Measurements from ENCODE around the gene ASAP3. TPM values are rescaled to one million over a fixed set of nuclear protein-coding genes. Genes with fewer than 3 reads are reported as not detected.

ASAP3 gene
- total RNA-seq, 1 donor from 2014 or later, result 3.9 TPM

DNA sequence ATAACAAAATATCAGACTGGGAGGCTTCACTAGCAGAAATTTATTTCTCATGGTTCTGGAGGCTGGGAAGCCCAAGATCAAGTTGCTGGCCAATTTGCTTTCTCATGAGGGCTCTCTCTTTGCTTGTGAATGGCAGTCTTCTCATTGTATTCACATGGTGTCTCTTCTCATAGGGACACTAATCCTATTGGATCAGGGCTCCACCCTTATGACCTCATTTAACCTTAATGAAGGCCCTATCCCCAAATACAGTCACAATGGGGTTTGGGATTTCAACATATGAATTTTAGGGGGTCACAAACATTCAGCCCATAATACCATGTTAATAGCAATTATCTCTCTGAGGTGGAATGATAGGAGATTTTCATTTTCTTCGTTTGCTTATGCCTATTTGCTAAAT lies 84.8 kb downstream of the ASAP3 start:
- H3K27ac Mint-ChIP-seq, result no peak overlapping the region
- no peak for DNase-seq (ENCODE audit: low spot score)

DNA sequence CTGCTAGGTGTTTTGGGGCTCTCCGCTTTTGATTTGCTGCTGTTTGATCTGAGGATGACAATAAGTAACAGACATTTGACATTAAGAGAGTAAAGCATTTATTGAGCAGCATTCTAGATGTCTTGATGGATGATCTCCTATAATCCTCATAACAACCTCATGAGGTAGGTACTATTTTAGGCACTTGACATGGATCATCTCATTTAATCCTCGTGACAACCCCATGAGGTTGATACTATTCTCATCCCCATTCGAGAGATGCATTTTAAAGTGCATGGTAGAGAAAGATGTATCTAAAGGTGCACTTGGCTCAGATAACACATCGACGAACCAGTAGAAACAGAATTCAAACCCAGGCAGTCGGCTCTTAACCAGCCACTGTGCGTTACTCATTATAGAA lies 86.1 kb downstream of the ASAP3 start:
- H3K4me1 Mint-ChIP-seq, result peaks cover 29% of the 10 kb centered on the region

More for the DNA sequence above, 84.8 kb downstream of the ASAP3 start:
- Histone ChIP-seq H3K9ac (no peak overlapping the region), H3F3A (ENCODE audit: low read depth) (peaks cover 14% of the 10 kb centered on the region), H3K27me3 (peaks cover 98% of the 10 kb centered on the region), H3K27ac (no peak overlapping the region), H3K4me3 (no peak overlapping the region), H3K9me3 (ENCODE audit: low read depth) (no peaks in the 10 kb centered on the region), H3K79me2 (ENCODE audit: low read depth) (no peaks in the 10 kb centered on the region), H3K4me2 (no peak overlapping the region), H3K36me3 (no peaks in the 10 kb centered on the region), H2AFZ (replicated peaks) (no peak overlapping the region), H4K20me1 (ENCODE audit: low read depth) (no peaks in the 10 kb centered on the region), H3K4me1 (peaks cover 8% of the 10 kb centered on the region)
- TF ChIP-seq EZH2phosphoT487 (IDR thresholded peaks at IDR 0.05), result no peak
- TF ChIP-seq, protein P1, sequence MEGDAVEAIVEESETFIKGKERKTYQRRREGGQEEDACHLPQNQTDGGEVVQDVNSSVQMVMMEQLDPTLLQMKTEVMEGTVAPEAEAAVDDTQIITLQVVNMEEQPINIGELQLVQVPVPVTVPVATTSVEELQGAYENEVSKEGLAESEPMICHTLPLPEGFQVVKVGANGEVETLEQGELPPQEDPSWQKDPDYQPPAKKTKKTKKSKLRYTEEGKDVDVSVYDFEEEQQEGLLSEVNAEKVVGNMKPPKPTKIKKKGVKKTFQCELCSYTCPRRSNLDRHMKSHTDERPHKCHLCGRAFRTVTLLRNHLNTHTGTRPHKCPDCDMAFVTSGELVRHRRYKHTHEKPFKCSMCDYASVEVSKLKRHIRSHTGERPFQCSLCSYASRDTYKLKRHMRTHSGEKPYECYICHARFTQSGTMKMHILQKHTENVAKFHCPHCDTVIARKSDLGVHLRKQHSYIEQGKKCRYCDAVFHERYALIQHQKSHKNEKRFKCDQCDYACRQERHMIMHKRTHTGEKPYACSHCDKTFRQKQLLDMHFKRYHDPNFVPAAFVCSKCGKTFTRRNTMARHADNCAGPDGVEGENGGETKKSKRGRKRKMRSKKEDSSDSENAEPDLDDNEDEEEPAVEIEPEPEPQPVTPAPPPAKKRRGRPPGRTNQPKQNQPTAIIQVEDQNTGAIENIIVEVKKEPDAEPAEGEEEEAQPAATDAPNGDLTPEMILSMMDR (IDR thresholded peaks at IDR 0.05), result no peak
- no peak for TF ChIP-seq EZH2 (IDR thresholded peaks at IDR 0.05)
- H3K36me3 Mint-ChIP-seq, result peaks cover 5% of the 10 kb centered on the region
- H3K4me1 Mint-ChIP-seq, result peaks cover 38% of the 10 kb centered on the region
- H3K4me3 Mint-ChIP-seq, result no peak overlapping the region
- no peaks in the 10 kb centered on the region for H3K9me3 Mint-ChIP-seq
- peaks cover 7% of the 10 kb centered on the region for H3K27me3 Mint-ChIP-seq (ENCODE audit: insufficient read depth, low read depth)

DNA sequence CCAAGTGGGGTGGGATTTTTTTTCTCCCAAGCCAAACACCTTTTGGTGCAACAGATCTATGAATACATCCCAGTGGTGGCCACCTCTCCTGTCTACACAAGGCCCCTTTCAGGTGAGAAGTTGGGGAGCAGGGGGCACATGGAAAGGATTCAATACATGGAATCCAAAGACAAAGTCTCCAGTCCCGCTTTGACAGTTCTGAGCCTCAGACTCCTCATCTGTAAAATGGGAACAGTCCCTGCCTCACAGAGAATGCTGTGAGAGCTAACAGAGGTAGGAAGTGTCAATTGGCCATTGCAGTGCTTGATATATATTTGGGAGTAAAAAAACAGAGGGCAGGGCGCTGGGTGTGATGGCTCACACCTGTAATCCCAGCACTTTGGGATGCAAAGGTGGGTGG lies 87.6 kb downstream of the ASAP3 start:
- DNase-seq (ENCODE audit: low spot score), result no peak
- H3K36me3 ChIP-seq, result no peaks in the 10 kb centered on the region
- no peaks in the 10 kb centered on the region for H3K79me2 ChIP-seq (ENCODE audit: low read depth)
- H3F3A ChIP-seq (ENCODE audit: low read depth), result peaks cover 14% of the 10 kb centered on the region
- no peak for TF ChIP-seq EZH2phosphoT487 (IDR thresholded peaks at IDR 0.05)
- TF ChIP-seq, protein P1 (IDR thresholded peaks at IDR 0.05), result no peak
- no peak for TF ChIP-seq EZH2 (IDR thresholded peaks at IDR 0.05)
- Mint-ChIP-seq H3K36me3 (peaks cover 5% of the 10 kb centered on the region), H3K9me3 (peaks cover 3% of the 10 kb centered on the region), H3K27me3 (ENCODE audit: insufficient read depth, low read depth) (peaks cover 10% of the 10 kb centered on the region), H3K4me1 (peaks cover 25% of the 10 kb centered on the region), H3K27ac (no peak overlapping the region), H3K4me3 (no peak overlapping the region)
- no peak overlapping the region for H3K9ac ChIP-seq
- no peak overlapping the region for H3K4me2 ChIP-seq
- no peak overlapping the region for H2AFZ ChIP-seq (replicated peaks)
- H3K27me3 ChIP-seq, result peaks cover 97% of the 10 kb centered on the region
- H3K9me3 ChIP-seq (ENCODE audit: low read depth), result no peaks in the 10 kb centered on the region
- H4K20me1 ChIP-seq (ENCODE audit: low read depth), result no peaks in the 10 kb centered on the region
- peaks cover 8% of the 10 kb centered on the region for H3K4me1 ChIP-seq
- no peak overlapping the region for H3K27ac ChIP-seq
- no peak overlapping the region for H3K4me3 ChIP-seq

More for the DNA sequence above, 86.1 kb downstream of the ASAP3 start:
- H3K9ac ChIP-seq, result no peak overlapping the region
- H3F3A ChIP-seq (ENCODE audit: low read depth), result peaks cover 14% of the 10 kb centered on the region
- DNase-seq (ENCODE audit: low spot score), result no peak
- TF ChIP-seq, protein P1 (IDR thresholded peaks at IDR 0.05), result no peak
- no peak for TF ChIP-seq EZH2 (IDR thresholded peaks at IDR 0.05)
- TF ChIP-seq EZH2phosphoT487 (IDR thresholded peaks at IDR 0.05), result no peak
- Mint-ChIP-seq H3K4me3 (no peak overlapping the region), H3K27me3 (ENCODE audit: insufficient read depth, low read depth) (peaks cover 10% of the 10 kb centered on the region), H3K36me3 (peaks cover 5% of the 10 kb centered on the region), H3K27ac (no peak overlapping the region), H3K9me3 (peaks cover 3% of the 10 kb centered on the region)
- H3K4me1 ChIP-seq, result peaks cover 8% of the 10 kb centered on the region
- no peak overlapping the region for H2AFZ ChIP-seq (replicated peaks)
- H3K9me3 ChIP-seq (ENCODE audit: low read depth), result no peaks in the 10 kb centered on the region
- no peak overlapping the region for H3K4me2 ChIP-seq
- no peaks in the 10 kb centered on the region for H3K36me3 ChIP-seq
- no peak overlapping the region for H3K4me3 ChIP-seq
- H4K20me1 ChIP-seq (ENCODE audit: low read depth), result no peaks in the 10 kb centered on the region
- H3K27me3 ChIP-seq, result peaks cover 100% of the 10 kb centered on the region
- H3K27ac ChIP-seq, result no peak overlapping the region
- H3K79me2 ChIP-seq (ENCODE audit: low read depth), result no peaks in the 10 kb centered on the region

Measured in neural progenitor cell (in vitro differentiated cells).